IMR-90 (cell line): ENCODE results near the gene MCM3AP. TPM values are rescaled to one million over a fixed set of nuclear protein-coding genes. Genes with fewer than 3 reads are reported as not detected.

Experiments used
- ATAC-seq: fragments of 200-7000 bp; cut with Tn5 transposase; 2 replicates; pipeline ENCODE4 v1.9.1; 2020; ENCODE audit warnings: low read depth, mild to moderate bottlenecking, moderate library complexity
- BruUV-seq: library from RNA; stranded (reverse); fragments of 400-500 nt; replicated peaks from 2 replicates; lab custom pipeline; 2021; lab: Mats Ljungman, UMichigan
- CTCF ChIA-PET: fragments of 300-600 bp; formaldehyde crosslinking; extraction: SDS; loops from one replicate; lab custom pipeline; 2021; ENCODE audit warnings: antibody characterized with exemption; lab: Yijun Ruan, JAX
- POLR2A ChIA-PET: fragments of 300-600 bp; sonication (Branson Sonifier 250); formaldehyde crosslinking; loops from one replicate; lab custom pipeline; 2022; ENCODE audit warnings: antibody characterized with exemption; ENCODE audit not compliant: unreplicated experiment; lab: Charles Lee
- DNase-seq: peaks from one replicate; pipeline ENCODE4 v3.0.0; 2013
- H2AFZ ChIP-seq: replicated peaks from 2 replicates; pipeline ENCODE3; 2013; ENCODE audit warnings: low read length, mild to moderate bottlenecking; ENCODE audit not compliant: poor library complexity
- H2AK5ac ChIP-seq: 2 replicates; pipeline ENCODE4 v1.6.1; 2013; ENCODE audit warnings: low read depth, low read length, inconsistent platforms
- H2AK9ac ChIP-seq: replicated peaks from 2 replicates; pipeline ENCODE3; 2013; ENCODE audit warnings: mild to moderate bottlenecking, low read depth, low read length, moderate library complexity; ENCODE audit not compliant: poor library complexity
- H2BK120ac ChIP-seq: 2 replicates; pipeline ENCODE4 v1.6.1; 2013; ENCODE audit warnings: low read depth, low read length, inconsistent platforms
- H2BK15ac ChIP-seq: 3 replicates; pipeline ENCODE4 v1.6.1; 2013; ENCODE audit warnings: low read depth, low read length, inconsistent platforms
- H2BK20ac ChIP-seq: 2 replicates; pipeline ENCODE4 v1.6.1; 2013; ENCODE audit warnings: low read depth, mild to moderate bottlenecking, inconsistent platforms, low read length, moderate library complexity
- H2BK5ac ChIP-seq: 2 replicates; pipeline ENCODE4 v1.6.1; 2013; ENCODE audit warnings: mild to moderate bottlenecking, low read depth, low read length, inconsistent platforms; ENCODE audit not compliant: poor library complexity, severe bottlenecking
- H3K14ac ChIP-seq: replicated peaks from 2 replicates; pipeline ENCODE4 v1.6.1; 2013; ENCODE audit warnings: low read depth, low read length, inconsistent platforms
- H3K18ac ChIP-seq: 2 replicates; pipeline ENCODE4 v1.6.1; 2013; ENCODE audit warnings: low read depth, low read length, control low read depth
- H3K23ac ChIP-seq: 2 replicates; pipeline ENCODE4 v1.6.1; 2013; ENCODE audit warnings: low read depth, low read length, inconsistent platforms
- H3K27ac ChIP-seq: 2 replicates; pipeline ENCODE4 v1.5.1; 2013; ENCODE audit warnings: mild to moderate bottlenecking, control low read depth, low read length; ENCODE audit not compliant: insufficient read depth
- H3K27me3 ChIP-seq: 2 replicates; pipeline ENCODE4 v1.6.1; 2013; ENCODE audit warnings: low read length; ENCODE audit not compliant: control insufficient read depth, insufficient read depth
- H3K36me3 ChIP-seq: 2 replicates; pipeline ENCODE4 v1.6.1; 2013; ENCODE audit warnings: low read length, mixed read lengths; ENCODE audit not compliant: control insufficient read depth, insufficient read depth
- H3K4ac ChIP-seq: 2 replicates; pipeline ENCODE4 v1.6.1; 2013; ENCODE audit warnings: low read depth, low read length, inconsistent platforms
- H3K4me1 ChIP-seq: 2 replicates; pipeline ENCODE4 v1.6.1; 2013; ENCODE audit warnings: low read length, mixed read lengths; ENCODE audit not compliant: control insufficient read depth, insufficient read depth
- H3K4me2 ChIP-seq: 2 replicates; pipeline ENCODE4 v1.6.1; 2013; ENCODE audit warnings: low read depth, mild to moderate bottlenecking, control low read depth, low read length, moderate library complexity
- H3K4me3 ChIP-seq: 2 replicates; pipeline ENCODE4 v1.5.1; 2013; ENCODE audit warnings: low read depth, mild to moderate bottlenecking, control low read depth, low read length, moderate library complexity; ENCODE audit not compliant: insufficient read depth
- H3K56ac ChIP-seq: 2 replicates; pipeline ENCODE4 v1.6.1; 2013; ENCODE audit warnings: low read length, inconsistent platforms; ENCODE audit not compliant: insufficient read depth; ENCODE audit errors: extremely low read depth
- H3K79me1 ChIP-seq, 2 experiments: 2 replicates each; pipeline ENCODE4 v1.6.1; 2013; ENCODE audit warnings: low read length in 2 of 2, inconsistent platforms in 1 of 2, low read depth in 1 of 2
- H3K9ac ChIP-seq: 2 replicates; pipeline ENCODE4 v1.6.1; 2013; ENCODE audit warnings: low read depth, low read length, control low read depth
- H3K9me1 ChIP-seq: 2 replicates; pipeline ENCODE4 v1.6.1; 2013; ENCODE audit warnings: low read length, inconsistent platforms; ENCODE audit not compliant: insufficient read depth
- H3K9me3 ChIP-seq: 2 replicates; pipeline ENCODE4 v1.6.1; 2013; ENCODE audit warnings: low read length; ENCODE audit not compliant: control insufficient read depth, insufficient read depth
- H4K20me1 ChIP-seq: 2 replicates; pipeline ENCODE4 v1.6.1; 2013; ENCODE audit warnings: low read length, inconsistent platforms; ENCODE audit not compliant: insufficient read depth
- H4K5ac ChIP-seq: 2 replicates; pipeline ENCODE4 v1.6.1; 2013; ENCODE audit warnings: mild to moderate bottlenecking, low read depth, low read length, control low read depth
- H4K8ac ChIP-seq, 2 experiments: 2 replicates each; pipeline ENCODE4 v1.6.1; 2013; ENCODE audit warnings: low read depth in 2 of 2, low read length in 2 of 2, control low read depth in 1 of 2, inconsistent platforms in 1 of 2
- H4K91ac ChIP-seq: 2 replicates; pipeline ENCODE4 v1.6.1; 2013; ENCODE audit warnings: low read depth, low read length, inconsistent platforms; ENCODE audit not compliant: insufficient read depth
- BHLHE40 ChIP-seq: fragments of 150-350 bp; IDR thresholded peaks from 2 replicates; pipeline ENCODE4 v1.6.1; 2016; ENCODE audit warnings: mild to moderate bottlenecking, low read depth, low read length
- CEBPB ChIP-seq: IDR thresholded peaks from 2 replicates; pipeline ENCODE4 v1.6.1; 2012; ENCODE audit warnings: low read depth, low read length, improper control_type of control experiment
- CHD1 ChIP-seq: IDR thresholded peaks from 2 replicates; pipeline ENCODE4 v1.6.1; 2012; ENCODE audit warnings: low read depth, low read length, improper control_type of control experiment
- FOS ChIP-seq: fragments of 150-350 bp; IDR thresholded peaks from 2 replicates; pipeline ENCODE4 v1.6.1; 2016; ENCODE audit warnings: low read depth, low read length
- MAFK ChIP-seq: IDR thresholded peaks from 2 replicates; pipeline ENCODE4 v1.6.1; 2012; ENCODE audit warnings: low read depth, low read length, improper control_type of control experiment
- MAZ ChIP-seq: IDR thresholded peaks from 2 replicates; pipeline ENCODE4 v1.6.1; 2012; ENCODE audit warnings: low read depth, mild to moderate bottlenecking, low read length, improper control_type of control experiment, moderate library complexity, borderline replicate concordance
- MXI1 ChIP-seq: IDR thresholded peaks from 2 replicates; pipeline ENCODE4 v1.6.1; 2012; ENCODE audit warnings: low read depth, mild to moderate bottlenecking, low read length, moderate library complexity, borderline replicate concordance
- NFE2L2 ChIP-seq: fragments of 150-350 bp; IDR thresholded peaks from 2 replicates; pipeline ENCODE4 v1.6.1; 2016; ENCODE audit warnings: low read depth, mild to moderate bottlenecking, low read length
- POLR2A ChIP-seq: IDR thresholded peaks from 2 replicates; pipeline ENCODE4 v1.6.1; 2012; ENCODE audit warnings: mild to moderate bottlenecking, low read depth, low read length
- RAD21 ChIP-seq: IDR thresholded peaks from 2 replicates; pipeline ENCODE4 v1.6.1; 2012; ENCODE audit warnings: low read length, improper control_type of control experiment
- RCOR1 ChIP-seq: IDR thresholded peaks from 2 replicates; pipeline ENCODE4 v1.6.1; 2012; ENCODE audit warnings: mild to moderate bottlenecking, low read length, improper control_type of control experiment; ENCODE audit not compliant: insufficient replicate concordance
- RFX5 ChIP-seq: IDR thresholded peaks from 2 replicates; pipeline ENCODE4 v1.8.0; 2012; ENCODE audit warnings: low read depth, mild to moderate bottlenecking, low read length, moderate library complexity
- SMC3 ChIP-seq: fragments of 150-350 bp; IDR thresholded peaks from 2 replicates; pipeline ENCODE4 v1.6.1; 2016; ENCODE audit warnings: low read depth, mild to moderate bottlenecking, antibody characterized with exemption, low read length, moderate library complexity
- WGBS, 2 experiments: methylation state at CpG; one replicate each; pipeline versions ENCODE4 v1.1.5 to v1.1.7; 2013; ENCODE audit warnings: missing lambda C conversion rate in 2 of 2; ENCODE audit not compliant: insufficient read length in 1 of 2; ENCODE audit errors: extremely low coverage in 2 of 2; 5-methylcytosine and 5-hydroxymethylcytosine counted together
- dilution Hi-C: fragments of 300-500 bp; cut with HindIII; formaldehyde crosslinking; loops from one replicate; pipeline ENCODE4 v1.14.3; 2018; ENCODE audit warnings: low sequenced_read_pairs; ENCODE audit not compliant: unreplicated experiment
- in situ Hi-C: fragments of 300-500 bp; cut with MboI; formaldehyde crosslinking; loops from 3 replicates; pipeline ENCODE4 v1.14.3; 2019; ENCODE audit warnings: low sequenced_read_pairs, inconsistent platforms, mixed read lengths
- intact Hi-C: fragments of 100-400 bp; cut with micrococcal nuclease; formaldehyde crosslinking; loops from 2 replicates; pipeline ENCODE4 v1.10.0; 2022
- polyA plus RNA-seq, 3 experiments: library from polyadenylated mRNA; depleted of rRNA; stranded (reverse); fragments of >200 nt; gene quantifications; 2 replicates each; pipeline ENCODE4 v1.2.3, GENCODE V29; 2012; ENCODE audit warnings: low replicate concordance in 1 of 3
- total RNA-seq: library from RNA; depleted of rRNA; stranded (reverse); fragments of >200 nt; gene quantifications from 2 replicates; pipeline ENCODE4 v1.2.3, GENCODE V29; 2012
- TF ChIP-seq, protein P1 (sequence below): fragments of 150-350 bp; IDR thresholded peaks from 2 replicates; pipeline ENCODE4 v1.6.1; 2017; ENCODE audit warnings: mild to moderate bottlenecking, antibody characterized with exemption, low read length, low read depth
- TF ChIP-seq, protein P2 (sequence below): conservative IDR thresholded peaks from 2 replicates; pipeline ENCODE4 v1.5.1; 2012; ENCODE audit warnings: mild to moderate bottlenecking, low read depth, low read length, improper control_type of control experiment
- TF ChIP-seq, protein P3 (sequence below): fragments of 150-350 bp; IDR thresholded peaks from 2 replicates; pipeline ENCODE4 v1.6.1; 2016; ENCODE audit warnings: low read depth, mild to moderate bottlenecking, low read length, moderate library complexity, borderline replicate concordance

Gene MCM3AP
- total and polyA plus RNA-seq, 2 of the 4 experiments (the other 2 are of a cell fraction), result 46.5 to 63.1 TPM

DNA sequence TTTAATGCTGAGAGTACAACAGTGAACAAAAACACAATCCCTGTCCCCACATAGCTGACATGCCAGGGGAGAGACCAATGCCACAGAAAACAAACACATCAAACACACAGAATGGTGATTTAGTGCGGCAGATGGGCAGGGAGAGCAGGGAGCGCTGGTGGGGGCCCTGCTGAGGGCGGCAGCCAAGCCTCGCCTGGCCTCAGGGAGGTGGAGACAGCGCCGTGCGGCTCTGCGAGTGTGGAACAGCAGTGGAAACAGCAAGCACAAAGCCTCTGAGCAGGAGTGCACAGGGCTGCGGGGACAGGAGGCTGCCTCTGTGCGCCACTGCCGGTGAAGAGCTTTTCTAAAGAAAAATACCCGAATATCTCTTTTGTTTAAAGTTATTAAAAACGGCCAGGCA lies 17.0 kb downstream of the MCM3AP start:
- Histone ChIP-seq H3K27me3 (no peaks in the 10 kb centered on the region), H3K9me3 (no peaks in the 10 kb centered on the region), H2BK15ac (no peak overlapping the region), H4K20me1 (peaks cover 18% of the 10 kb centered on the region), H4K5ac (no peak overlapping the region), H3K18ac (no peak overlapping the region), H2AK5ac (no peak overlapping the region), H3K4me1 (no peaks in the 10 kb centered on the region), H3K4me2 (no peak overlapping the region), H3K36me3 (peaks cover 81% of the 10 kb centered on the region), H3K4ac (no peak overlapping the region), H3K9ac (no peak overlapping the region), H3K56ac (no peak overlapping the region), H2AFZ (no peak overlapping the region), H2BK20ac (no peak overlapping the region), H3K27ac (no peak overlapping the region), H3K23ac (no peak overlapping the region), H3K79me1 (peaks cover 7 to 39% of the 10 kb centered on the region in 2 experiments; a peak in 3 of 4 replicates), H3K14ac (no peak overlapping the region), H3K9me1 (0 out of 2 replicates have a peak, but pooled peaks cover 3% of the 10 kb centered on the region), H4K8ac (no peak overlapping the region), H2BK120ac (no peak overlapping the region), H2AK9ac (peak overlapping the region; percentile 3), H3K4me3 (no peak overlapping the region), H4K91ac (no peak overlapping the region), H2BK5ac (no peak overlapping the region)
- in situ Hi-C loops (no loop called here), intact Hi-C loops (no loop called here), dilution Hi-C loops (no loop called here)
- POLR2A ChIA-PET, result interaction anchor here (0.5 kb wide), 1 partner anchor 295 kb away, joined by 6 read pairs; no protein-coding TSS in a partner anchor
- WGBS, 2 experiments, result 89% methylated on average over 6 of the region's 13 CpGs; no CpG with 5 or more reads in 1 of the 2 experiments
- BruUV-seq, result no TSS peak
- CTCF ChIA-PET, result no interaction called here
- no peak for ATAC-seq
- TF ChIP-seq MAFK (no peak), BHLHE40 (no peak), SMC3 (no peak), RCOR1 (no peak), MAZ (no peak), CEBPB (no peak), FOS (no peak), CHD1 (no peak), MXI1 (no peak), RFX5 (no peak), RAD21 (no peak), NFE2L2 (no peak), POLR2A (no peak)
- TF ChIP-seq, protein P1, sequence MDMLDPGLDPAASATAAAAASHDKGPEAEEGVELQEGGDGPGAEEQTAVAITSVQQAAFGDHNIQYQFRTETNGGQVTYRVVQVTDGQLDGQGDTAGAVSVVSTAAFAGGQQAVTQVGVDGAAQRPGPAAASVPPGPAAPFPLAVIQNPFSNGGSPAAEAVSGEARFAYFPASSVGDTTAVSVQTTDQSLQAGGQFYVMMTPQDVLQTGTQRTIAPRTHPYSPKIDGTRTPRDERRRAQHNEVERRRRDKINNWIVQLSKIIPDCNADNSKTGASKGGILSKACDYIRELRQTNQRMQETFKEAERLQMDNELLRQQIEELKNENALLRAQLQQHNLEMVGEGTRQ, result no peak
- TF ChIP-seq, protein P2, sequence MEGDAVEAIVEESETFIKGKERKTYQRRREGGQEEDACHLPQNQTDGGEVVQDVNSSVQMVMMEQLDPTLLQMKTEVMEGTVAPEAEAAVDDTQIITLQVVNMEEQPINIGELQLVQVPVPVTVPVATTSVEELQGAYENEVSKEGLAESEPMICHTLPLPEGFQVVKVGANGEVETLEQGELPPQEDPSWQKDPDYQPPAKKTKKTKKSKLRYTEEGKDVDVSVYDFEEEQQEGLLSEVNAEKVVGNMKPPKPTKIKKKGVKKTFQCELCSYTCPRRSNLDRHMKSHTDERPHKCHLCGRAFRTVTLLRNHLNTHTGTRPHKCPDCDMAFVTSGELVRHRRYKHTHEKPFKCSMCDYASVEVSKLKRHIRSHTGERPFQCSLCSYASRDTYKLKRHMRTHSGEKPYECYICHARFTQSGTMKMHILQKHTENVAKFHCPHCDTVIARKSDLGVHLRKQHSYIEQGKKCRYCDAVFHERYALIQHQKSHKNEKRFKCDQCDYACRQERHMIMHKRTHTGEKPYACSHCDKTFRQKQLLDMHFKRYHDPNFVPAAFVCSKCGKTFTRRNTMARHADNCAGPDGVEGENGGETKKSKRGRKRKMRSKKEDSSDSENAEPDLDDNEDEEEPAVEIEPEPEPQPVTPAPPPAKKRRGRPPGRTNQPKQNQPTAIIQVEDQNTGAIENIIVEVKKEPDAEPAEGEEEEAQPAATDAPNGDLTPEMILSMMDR, result no peak
- TF ChIP-seq, protein P3, sequence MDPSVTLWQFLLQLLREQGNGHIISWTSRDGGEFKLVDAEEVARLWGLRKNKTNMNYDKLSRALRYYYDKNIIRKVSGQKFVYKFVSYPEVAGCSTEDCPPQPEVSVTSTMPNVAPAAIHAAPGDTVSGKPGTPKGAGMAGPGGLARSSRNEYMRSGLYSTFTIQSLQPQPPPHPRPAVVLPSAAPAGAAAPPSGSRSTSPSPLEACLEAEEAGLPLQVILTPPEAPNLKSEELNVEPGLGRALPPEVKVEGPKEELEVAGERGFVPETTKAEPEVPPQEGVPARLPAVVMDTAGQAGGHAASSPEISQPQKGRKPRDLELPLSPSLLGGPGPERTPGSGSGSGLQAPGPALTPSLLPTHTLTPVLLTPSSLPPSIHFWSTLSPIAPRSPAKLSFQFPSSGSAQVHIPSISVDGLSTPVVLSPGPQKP, result no peak
- DNase-seq, result no peak
